Glomerular endothelial cell (primary cell): ENCODE data around the gene SLC25A10. TPM values are rescaled to one million over a fixed set of nuclear protein-coding genes. Genes with fewer than 3 reads are reported as not detected.

Experiments
- DNase-seq: peaks from one replicate; pipeline ENCODE4 v3.0.0-alpha.2; 2011; ENCODE audit warnings: low read depth, low spot score; ENCODE audit errors: extremely low read depth
- total RNA-seq: library from RNA; depleted of rRNA; stranded (reverse); fragments of >200 nt; gene quantifications from 2 replicates; pipeline ENCODE4 v1.2.3, GENCODE V29; 2015

The SLC25A10 gene
- total RNA-seq, 1 donor from 2014 or later: 13.2 TPM

DNA sequence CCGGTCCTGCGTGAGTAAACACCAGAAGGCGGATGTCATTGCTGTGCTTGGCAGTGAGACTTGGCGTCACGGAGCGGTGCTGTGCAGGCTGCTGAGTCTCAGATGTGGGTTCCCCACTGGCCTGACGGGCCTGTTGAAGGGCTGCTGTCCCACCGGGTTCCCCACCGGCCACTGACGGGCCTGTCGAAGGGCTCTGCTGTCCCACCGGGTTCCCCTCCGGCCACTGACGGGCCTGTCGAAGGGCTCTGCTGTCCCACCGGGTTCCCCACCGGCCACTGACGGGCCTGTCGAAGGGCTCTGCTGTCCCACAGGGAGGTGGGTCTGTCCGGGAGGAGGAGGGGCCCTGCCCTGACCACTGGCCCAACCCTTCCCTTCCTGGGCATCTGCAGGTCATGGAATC is 25.5 kb upstream of the SLC25A10 start:
- DNase-seq: no peak

DNA sequence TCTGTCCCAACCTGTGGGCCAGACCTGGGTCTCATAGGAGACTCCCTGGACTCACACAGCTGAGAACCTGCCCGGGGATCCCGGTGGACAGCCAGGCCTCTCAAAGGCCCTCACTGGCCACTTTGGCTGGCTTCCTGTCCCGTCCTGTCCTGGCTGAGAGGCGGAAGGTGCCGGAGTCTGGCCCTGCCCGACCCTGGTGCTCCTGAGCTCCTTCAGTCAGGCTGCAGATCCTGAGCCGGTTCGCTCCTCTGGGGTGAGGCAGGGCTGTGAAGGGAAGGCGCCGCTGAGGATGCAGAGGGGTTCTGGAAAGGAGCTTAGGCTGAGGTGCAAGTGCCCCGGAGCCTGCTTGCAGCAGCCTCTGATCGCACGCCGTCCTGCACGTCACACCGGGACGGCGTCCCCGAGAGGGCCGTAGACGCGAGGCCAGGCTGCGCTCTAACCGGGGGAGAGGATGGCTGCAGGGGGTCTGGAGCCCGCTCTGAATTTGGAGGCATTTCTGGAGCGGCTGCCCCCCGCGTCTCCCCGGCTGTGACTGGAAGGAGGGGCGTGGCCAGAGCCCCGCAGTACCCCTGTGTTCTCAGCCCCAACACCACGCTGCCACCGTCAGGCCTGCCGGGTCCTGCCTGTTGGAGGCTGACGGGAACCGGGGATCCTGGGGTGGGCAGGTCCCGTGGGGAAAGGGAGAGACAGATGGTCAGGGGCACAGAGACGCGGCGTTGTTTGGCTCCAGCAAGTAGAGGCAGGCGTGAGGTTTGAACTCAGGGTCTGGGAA is 24.1 kb upstream of the SLC25A10 start:
- no peak for DNase-seq

DNA sequence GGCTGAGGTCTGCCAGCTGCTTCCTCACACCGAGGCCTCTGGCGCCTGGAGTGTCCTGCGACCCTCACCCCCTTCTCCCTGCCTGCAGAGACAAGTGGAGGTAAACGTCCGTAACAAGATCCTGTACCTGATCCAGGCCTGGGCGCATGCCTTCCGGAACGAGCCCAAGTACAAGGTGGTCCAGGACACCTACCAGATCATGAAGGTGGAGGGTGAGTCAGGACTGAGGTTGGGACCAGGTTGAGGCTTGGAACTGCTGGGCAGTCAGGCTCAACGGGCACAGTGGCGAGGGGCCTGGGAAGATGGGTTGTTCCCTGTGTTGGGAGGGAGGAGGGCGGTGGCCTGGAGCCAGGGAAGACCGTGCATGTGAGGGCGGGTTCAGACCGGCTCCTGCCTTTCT is 23.5 kb upstream of the SLC25A10 start:
- DNase-seq: no peak

DNA sequence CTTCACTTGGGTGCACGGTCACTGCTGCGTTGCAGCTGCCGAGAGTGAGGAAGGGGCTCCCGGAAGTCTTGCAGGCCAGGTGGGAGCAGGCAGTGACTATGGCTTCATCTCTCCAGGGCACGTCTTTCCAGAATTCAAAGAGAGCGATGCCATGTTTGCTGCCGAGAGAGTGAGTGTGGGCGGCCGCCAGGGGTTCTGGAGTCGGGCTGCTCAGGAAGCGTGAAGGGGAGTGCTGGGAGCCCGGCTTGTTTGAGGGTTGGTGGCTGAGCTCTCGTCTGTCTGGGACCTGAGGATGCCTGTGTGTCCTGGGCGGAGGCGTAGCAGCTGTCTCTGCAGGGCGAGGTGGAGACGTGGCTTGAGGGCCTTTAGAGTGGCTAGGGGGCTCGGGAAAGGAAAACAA is 22.0 kb upstream of the SLC25A10 start:
- DNase-seq: no peak

DNA sequence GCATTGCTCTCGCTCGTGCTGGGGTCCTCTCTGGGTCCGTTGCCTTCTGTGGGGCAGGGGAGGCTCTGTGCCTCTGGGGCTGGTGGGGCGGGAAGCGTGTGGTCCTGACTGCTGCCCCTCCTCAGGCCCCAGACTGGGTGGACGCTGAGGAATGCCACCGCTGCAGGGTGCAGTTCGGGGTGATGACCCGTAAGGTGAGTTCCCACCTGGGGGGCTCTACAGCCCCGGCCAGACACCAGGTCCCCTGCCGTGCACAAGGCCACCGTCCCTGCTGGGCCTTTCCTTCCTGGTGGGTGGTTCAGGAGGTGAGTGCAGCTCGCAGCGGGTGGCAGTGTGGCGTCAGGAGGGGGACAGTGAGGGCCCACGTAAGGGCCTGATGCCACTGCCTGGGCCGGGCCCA is 21.5 kb upstream of the SLC25A10 start:
- no peak for DNase-seq

DNA sequence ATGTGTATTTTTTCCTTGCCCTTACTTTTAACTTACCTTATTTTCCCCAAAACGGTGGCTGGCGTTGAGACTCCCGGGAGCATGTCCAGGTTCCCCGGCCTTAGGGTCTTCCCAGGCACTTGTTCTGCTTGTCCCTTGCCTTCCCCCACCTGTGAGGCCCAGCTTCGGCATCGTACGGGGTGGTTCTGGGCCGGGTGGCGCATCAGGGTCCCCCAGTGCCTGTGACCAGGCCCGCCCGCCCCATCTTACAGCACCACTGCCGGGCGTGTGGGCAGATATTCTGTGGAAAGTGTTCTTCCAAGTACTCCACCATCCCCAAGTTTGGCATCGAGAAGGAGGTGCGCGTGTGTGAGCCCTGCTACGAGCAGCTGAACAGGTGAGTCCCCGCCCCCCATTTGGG is 20.9 kb upstream of the SLC25A10 start:
- no peak for DNase-seq

DNA sequence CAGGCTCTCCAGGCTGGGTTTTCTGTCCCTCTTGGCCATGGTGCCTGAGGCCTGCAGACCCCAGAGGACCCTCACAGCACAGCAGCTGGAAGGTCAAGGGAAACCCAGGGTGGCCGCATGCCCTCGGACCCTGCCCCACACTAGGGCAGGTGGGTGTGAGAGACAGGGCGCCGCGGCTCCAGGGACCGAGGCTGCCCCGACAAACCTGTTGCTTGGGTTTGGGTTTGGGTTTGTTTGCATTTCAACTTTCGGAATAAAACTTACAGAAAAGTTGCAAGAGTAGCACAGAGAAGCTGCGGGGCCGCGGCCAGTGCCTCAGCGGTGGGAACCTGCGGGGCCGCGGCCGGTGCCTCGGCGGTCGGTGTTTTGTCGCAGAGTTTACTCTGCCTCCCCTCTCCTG is 20.5 kb upstream of the SLC25A10 start:
- no peak for DNase-seq

DNA sequence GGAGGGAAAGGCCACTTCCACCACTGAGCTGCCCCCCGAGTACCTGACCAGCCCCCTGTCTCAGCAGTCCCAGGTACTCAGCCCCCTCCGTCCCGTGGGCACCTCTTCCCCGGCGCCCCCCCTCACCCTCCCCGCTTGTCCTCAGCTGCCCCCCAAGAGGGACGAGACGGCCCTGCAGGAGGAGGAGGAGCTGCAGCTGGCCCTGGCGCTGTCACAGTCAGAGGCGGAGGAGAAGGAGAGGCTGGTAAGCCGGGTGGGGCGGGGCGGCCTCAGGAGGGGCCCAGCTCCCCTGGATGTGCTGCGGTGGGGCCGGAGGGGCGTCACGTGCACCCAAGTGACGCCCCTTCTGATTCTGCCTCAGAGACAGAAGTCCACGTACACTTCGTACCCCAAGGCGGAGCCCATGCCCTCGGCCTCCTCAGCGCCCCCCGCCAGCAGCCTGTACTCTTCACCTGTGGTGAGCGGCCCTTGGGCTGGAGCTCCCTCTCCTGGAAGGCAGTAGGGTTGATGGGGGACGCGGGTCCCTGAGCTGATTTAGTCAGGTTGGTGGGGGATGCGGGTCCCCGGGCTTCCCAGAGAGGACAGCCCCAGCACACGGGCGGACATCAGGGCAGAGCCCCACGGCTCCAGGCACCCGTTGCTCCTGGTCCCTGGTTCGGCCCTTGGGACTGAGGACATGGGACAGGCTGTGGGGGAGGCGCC is 18.4 kb upstream of the SLC25A10 start:
- no peak for DNase-seq

DNA sequence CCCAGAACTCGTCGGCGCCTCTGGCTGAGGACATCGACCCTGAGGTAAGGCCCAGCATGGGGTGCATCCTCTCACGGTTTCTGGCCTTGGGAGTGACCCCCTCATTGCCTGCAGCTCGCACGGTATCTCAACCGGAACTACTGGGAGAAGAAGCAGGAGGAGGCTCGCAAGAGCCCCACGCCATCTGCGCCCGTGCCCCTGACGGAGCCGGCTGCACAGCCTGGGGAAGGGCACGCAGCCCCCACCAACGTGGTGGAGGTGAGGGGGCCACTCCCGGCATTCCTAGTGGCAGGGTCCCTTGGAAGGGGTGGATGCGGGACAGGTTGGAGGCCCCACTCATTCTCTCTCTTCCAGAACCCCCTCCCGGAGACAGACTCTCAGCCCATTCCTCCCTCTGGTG is 17.3 kb upstream of the SLC25A10 start:
- DNase-seq: no peak

DNA sequence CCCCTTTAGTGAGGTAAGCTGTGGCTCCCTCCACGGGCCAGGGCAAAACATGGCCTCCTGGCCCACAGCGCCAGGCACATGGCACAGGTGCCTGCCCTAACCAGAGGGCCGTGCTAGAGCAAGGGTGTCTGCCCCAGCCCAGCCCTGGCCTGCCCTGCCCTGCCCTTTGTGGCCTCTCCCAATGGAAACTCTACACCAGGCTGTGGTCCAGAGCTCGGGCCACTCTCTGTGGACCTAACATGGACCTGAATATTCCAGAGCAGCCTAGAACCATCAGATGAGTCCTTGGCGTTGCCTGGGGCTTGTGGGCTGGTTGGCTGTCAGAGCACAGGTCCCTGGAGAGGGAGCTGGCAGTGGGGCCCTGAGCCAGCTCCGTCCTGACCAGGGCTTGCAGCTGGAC is 16.9 kb upstream of the SLC25A10 start:
- no peak for DNase-seq

DNA sequence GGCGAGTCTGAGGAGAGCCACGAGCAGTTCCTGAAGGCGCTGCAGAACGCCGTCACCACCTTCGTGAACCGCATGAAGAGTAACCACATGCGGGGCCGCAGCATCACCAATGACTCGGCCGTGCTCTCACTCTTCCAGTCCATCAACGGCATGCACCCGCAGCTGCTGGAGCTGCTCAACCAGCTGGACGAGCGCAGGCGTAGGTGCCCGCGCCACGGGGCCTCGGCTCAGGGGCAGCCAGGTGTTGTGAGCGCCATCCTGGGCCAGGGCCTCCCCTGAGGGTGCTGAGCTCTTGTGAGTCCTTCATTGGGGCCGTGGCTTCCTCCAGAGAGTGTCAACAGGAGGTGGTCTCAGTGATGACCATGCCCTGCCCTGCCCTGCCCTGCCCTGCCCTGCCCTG is 16.3 kb upstream of the SLC25A10 start:
- DNase-seq: no peak

DNA sequence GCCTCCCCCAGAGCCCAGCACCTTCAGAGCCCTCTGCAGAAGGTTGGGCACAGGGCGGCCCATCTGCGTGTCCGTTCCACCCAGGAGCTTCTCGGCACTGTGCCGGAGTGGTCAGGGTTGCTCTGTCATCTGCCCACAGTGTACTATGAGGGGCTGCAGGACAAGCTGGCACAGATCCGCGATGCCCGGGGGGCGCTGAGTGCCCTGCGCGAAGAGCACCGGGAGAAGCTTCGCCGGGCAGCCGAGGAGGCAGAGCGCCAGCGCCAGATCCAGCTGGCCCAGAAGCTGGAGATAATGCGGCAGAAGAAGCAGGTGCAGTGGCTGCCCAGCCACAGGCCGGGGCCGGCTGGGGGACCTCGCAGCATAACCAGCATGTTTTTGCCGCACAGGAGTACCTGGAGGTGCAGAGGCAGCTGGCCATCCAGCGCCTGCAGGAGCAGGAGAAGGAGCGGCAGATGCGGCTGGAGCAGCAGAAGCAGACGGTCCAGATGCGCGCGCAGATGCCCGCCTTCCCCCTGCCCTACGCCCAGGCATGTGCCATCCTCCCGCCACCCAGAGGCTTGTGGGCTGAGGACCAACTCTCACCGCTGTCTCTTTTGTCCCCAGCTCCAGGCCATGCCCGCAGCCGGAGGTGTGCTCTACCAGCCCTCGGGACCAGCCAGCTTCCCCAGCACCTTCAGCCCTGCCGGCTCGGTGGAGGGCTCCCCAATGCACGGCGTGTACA is 15.7 kb upstream of the SLC25A10 start:
- DNase-seq: no peak

DNA sequence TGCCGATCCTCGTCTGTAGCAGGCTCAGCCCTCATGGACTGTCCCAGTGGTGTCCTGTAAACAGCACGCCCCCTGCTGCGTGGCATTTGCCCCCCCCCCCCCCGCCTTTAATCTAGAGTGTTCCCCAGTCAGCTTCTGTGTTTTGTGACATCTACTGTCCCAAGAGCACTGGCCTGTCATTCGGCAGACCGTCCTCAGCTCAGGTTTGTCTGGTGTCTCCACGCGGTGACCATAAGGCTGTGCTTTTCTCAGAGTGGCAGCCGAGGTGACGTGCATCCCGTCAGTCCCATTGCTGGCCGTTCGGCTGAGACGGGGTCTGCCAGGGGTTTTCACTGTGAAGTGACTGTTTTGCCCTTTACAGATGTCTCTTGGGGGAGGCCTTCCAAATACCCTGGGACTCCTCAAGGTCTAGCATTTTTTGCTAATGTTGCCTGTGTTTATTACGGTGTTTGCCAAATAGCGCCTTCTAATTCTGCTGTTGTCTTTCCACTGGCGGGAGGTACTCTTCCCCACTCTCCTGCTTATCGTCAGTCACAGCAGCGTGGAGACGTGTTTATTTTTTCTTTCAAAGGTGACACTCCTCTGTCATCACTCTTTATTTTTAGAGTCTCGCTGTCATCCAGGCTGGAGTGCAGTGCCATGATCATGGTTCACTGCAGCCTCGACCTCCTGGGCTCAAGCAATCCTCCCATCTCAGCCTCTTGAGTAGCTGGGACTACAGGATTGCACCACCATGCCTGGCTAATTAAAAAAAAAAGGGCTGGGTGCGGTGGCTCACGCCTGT is 14.6 kb upstream of the SLC25A10 start:
- DNase-seq: no peak

DNA sequence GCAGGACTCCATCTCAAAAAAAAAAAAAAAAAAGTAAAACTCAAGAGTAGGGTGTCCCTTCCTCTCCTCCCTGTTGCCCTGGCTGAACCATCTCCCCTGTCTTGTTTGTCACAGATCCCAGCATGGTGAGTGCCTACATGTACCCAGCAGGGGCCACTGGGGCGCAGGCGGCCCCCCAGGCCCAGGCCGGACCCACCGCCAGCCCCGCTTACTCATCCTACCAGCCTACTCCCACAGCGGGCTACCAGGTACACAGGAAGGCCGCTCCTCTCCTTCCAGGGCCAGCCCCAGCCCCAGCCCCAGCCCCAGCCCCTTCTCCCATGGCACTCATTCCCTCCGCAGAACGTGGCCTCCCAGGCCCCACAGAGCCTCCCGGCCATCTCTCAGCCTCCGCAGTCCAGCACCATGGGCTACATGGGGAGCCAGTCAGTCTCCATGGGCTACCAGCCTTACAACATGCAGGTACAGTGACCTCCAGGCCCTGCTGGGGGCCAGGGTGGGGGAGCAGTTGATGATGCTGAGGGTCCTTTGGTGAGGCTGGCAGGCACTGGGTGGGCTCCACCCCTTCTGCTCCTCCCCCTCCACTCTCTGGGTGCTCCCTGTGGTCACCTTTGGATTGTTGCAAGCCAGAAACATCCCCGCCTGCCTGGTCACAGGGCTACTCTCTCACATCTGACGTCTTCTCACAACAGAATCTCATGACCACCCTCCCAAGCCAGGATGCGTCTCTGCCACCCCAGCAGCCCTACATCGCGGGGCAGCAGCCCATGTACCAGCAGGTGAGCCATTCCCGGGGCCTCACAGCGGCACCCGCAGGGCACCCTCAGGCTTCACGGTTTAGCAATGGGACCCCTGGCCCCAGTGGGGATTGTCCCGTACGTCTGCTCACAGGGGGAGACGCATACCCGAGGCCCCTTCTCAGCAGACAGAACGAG is 11.5 kb upstream of the SLC25A10 start:
- DNase-seq: no peak

DNA sequence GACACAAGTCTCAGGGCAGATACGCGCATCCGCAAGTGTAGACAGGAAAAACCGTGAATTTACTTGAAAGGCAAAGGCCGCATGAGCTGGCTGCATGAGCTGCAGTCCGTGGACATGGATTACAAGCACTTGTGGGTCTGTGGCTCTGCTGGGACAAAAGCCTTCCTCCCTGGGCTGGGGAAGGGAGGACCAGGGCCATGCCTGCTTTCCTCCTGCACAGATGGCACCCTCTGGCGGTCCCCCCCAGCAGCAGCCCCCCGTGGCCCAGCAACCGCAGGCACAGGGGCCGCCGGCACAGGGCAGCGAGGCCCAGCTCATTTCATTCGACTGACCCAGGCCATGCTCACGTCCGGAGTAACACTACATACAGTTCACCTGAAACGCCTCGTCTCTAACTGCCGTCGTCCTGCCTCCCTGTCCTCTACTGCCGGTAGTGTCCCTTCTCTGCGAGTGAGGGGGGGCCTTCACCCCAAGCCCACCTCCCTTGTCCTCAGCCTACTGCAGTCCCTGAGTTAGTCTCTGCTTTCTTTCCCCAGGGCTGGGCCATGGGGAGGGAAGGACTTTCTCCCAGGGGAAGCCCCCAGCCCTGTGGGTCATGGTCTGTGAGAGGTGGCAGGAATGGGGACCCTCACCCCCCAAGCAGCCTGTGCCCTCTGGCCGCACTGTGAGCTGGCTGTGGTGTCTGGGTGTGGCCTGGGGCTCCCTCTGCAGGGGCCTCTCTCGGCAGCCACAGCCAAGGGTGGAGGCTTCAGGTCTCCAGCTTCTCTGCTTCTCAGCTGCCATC is 10.6 kb upstream of the SLC25A10 start:
- DNase-seq: no peak

DNA sequence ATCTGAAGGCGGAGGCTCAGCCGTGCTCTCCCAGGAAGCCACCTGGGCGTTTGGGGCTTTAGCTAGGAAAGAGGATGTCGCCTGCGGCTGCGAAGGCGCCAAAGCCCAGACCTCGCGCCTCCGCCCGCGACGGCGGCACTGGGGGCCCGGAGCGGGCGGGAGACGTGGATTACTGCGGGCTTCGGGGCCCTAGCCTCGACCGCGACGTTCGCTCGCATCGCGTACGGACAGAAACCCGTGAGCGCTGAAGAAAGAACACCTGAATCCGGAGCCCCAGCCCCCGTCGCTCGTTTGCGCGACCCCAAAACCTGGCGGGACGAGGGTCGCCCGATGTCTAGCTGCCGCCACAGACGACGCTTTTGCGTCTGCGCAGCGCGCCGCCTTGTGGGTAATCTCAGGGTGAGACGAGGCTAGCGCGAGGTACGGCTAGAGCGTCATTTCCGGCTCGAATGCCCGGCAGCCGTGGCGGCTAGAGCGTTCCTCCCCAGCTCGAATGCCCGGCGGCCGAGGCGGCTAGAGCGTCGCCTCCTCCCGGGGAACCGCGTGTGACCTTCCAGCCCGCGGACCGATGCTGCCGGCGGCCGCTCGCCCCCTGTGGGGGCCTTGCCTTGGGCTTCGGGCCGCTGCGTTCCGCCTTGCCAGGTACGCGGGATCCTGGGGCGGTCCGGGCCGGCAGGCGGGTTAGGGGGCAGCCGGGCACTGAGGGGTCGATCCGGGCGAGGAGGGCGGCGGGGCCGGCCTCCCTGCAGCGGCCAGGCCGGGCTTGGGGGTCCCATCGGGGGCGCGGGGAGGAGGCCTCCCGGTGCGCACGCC is 8.9 kb upstream of the SLC25A10 start, which contains the start of gene MRPL12:
MRPL12 (plus strand) TSS at position 434 of the 813 bp plus-strand sequence; CDS start at position 569, 135 bp downstream.
- peak; percentile 50 for DNase-seq

DNA sequence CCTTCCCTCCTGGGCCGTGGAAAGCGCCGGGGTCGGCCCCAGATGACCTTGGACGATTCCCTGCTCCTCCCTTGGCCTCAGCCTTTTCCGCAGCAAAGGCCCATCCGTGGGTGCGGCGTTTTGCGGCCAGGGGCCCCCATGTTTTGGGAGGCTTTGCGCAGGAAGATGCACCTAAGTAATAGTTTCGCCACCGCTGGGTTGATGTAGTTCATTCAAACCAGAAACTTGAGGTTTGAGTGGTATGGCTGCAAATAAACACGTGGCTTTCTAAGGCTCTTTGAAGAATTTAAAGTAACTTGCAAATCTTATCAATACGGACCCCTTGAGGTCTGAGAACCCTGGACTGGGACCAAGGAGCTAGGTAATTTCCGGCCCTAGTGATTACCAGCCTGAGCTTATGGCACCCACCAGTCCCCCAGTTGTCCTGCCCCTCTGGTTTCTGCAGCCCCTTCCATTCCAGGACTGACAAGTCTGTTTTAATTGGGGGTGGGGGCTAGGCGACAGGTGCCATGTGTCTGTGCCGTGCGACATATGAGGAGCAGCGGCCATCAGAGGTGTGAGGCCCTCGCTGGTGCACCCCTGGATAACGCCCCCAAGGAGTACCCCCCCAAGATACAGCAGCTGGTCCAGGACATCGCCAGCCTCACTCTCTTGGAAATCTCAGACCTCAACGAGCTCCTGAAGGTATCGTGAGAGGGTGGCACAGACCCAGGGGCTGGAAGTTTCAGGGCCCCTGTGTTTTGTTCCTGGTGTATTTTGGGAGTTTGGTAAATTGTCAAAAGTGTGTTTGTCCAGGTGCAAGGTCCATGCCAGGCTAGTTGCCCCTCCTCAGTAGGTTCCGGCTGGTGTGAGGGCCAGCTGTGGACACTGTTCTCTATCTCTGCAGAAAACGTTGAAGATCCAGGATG is 8.1 kb upstream of the SLC25A10 start:
- DNase-seq: no peak
